Sigmoid colon (tissue), 7 donors: ENCODE data around the gene EPRS1. TPM values are rescaled to one million over a fixed set of nuclear protein-coding genes. Genes with fewer than 3 reads are reported as not detected.

ENCODE experiments used
- DNase-seq: peaks from one replicate; pipeline ENCODE4 v3.0.0-alpha.2; 2019
- H3K27ac ChIP-seq, 4 donors: fragments of 200-600 bp; sonication (generic); one replicate each; pipeline ENCODE4 v1.5.1; 2016 to 2019; ENCODE audit warnings: mild to moderate bottlenecking in 1 of 4
- H3K27me3 ChIP-seq, 3 donors: fragments of 200-600 bp; sonication (generic); one replicate each; pipeline ENCODE4 v1.5.1; 2019; ENCODE audit warnings: mild to moderate bottlenecking in 1 of 3
- H3K36me3 ChIP-seq, 4 donors: fragments of 200-600 bp; sonication (generic); one replicate each; pipeline ENCODE4 v1.5.1; 2016 to 2019
- H3K4me1 ChIP-seq, 4 donors: fragments of 200-600 bp; sonication (generic); one replicate each; pipeline ENCODE4 v1.5.1; 2017 to 2019
- H3K4me3 ChIP-seq, 4 donors: fragments of 200-600 bp; sonication (generic); one replicate each; pipeline ENCODE4 v1.5.1; 2017 to 2019; ENCODE audit warnings: mild to moderate bottlenecking in 2 of 4, moderate library complexity in 1 of 4
- H3K9me3 ChIP-seq, 4 donors: fragments of 200-600 bp in 3 of 4; sonication (generic) in 3 of 4; one replicate each; pipeline versions ENCODE4 v1.5.1 to v1.6.1; 2013 to 2019
- CTCF ChIP-seq, 4 experiments: fragments of 450-650 bp in 3 of 4; fragments of 200-600 bp in 1 of 4; IDR thresholded peaks; one replicate each; pipeline ENCODE4 v1.5.1; 2016 to 2019; ENCODE audit warnings: antibody characterized with exemption in 4 of 4, mild to moderate bottlenecking in 3 of 4, moderate library complexity in 2 of 4
- EP300 ChIP-seq, 4 donors: sonication (generic); formaldehyde crosslinking; IDR thresholded peaks; one replicate each; pipeline ENCODE4 v1.6.1; 2017; ENCODE audit warnings: antibody characterized with exemption in 4 of 4
- POLR2A ChIP-seq, 2 donors: fragments of 450-650 bp; IDR thresholded peaks; one replicate each; pipeline ENCODE4 v1.6.1; 2016; ENCODE audit warnings: antibody characterized with exemption in 2 of 2, mild to moderate bottlenecking in 2 of 2, moderate library complexity in 2 of 2
- POLR2AphosphoS5 ChIP-seq, 4 donors: sonication (generic); formaldehyde crosslinking; IDR thresholded peaks; one replicate each; pipeline ENCODE4 v1.6.1; 2017; ENCODE audit warnings: antibody characterized with exemption in 4 of 4
- WGBS, 2 donors: extraction: QIAGEN DNeasy Blood & Tissue Kit; methylation state at CpG; one replicate each; pipeline ENCODE4 v1.1.7; 2013; 5-methylcytosine and 5-hydroxymethylcytosine counted together
- intact Hi-C: fragments of 100-400 bp; cut with DNase I; formaldehyde crosslinking; loops from one replicate; pipeline ENCODE4 v1.15.1; 2023
- polyA plus RNA-seq, 3 donors: library from polyadenylated mRNA; stranded (reverse); fragments of 200-250 nt; gene quantifications; one replicate each; pipeline ENCODE4 v1.2.3, GENCODE V29; 2013
- total RNA-seq, 4 donors: library from RNA; depleted of rRNA; stranded (reverse); fragments of >200 nt; gene quantifications; one replicate each; pipeline ENCODE4 v1.1.0, GENCODE V29; 2016
- donor health status: healthy with polysubstance abuse.
- donor health status: Bipolar disorder and iron deficiency.
- donor health status: healthy.

Gene EPRS1
- total and polyA plus RNA-seq, 7 donors: 10.8 to 57.5 (median 47.8) TPM

GRCh38 chr1:220076861-220077762, 30.8 kb upstream of the EPRS1 start:
- DNase-seq: no peak
- intact Hi-C loops: no loop called here
- no peaks in the 10 kb centered on the region for H3K27me3 ChIP-seq
- H3K4me3 ChIP-seq: no peak overlapping the region
- H3K4me1 ChIP-seq: no peaks in the 10 kb centered on the region
- H3K27ac ChIP-seq: no peak overlapping the region
- WGBS, 2 donors: 97% methylated on average over 4 of the region's 4 CpGs
- no peak for TF ChIP-seq CTCF (IDR thresholded peaks at IDR 0.05)
- TF ChIP-seq EP300 (IDR thresholded peaks at IDR 0.05): no peak
- TF ChIP-seq POLR2A (IDR thresholded peaks at IDR 0.05): no peak
- TF ChIP-seq POLR2AphosphoS5 (IDR thresholded peaks at IDR 0.05): no peak
- H3K9me3 ChIP-seq: no peaks in the 10 kb centered on the region
- peaks cover 0 to 24% (median 6%) of the 10 kb centered on the region in 4 donors for H3K36me3 ChIP-seq

GRCh38 chr1:220067269-220068204, 21.2 kb upstream of the EPRS1 start:
- Histone ChIP-seq H3K27me3 (no peaks in the 10 kb centered on the region), H3K9me3 (no peaks in the 10 kb centered on the region), H3K27ac (no peak overlapping the region), H3K36me3 (peaks cover 0 to 67% (median 14%) of the 10 kb centered on the region in 4 donors), H3K4me3 (no peak overlapping the region), H3K4me1 (no peaks in the 10 kb centered on the region)
- intact Hi-C loops: no loop called here
- 94 to 95% methylated on average over 3 of the region's 3 CpGs for WGBS, 2 donors
- no peak for DNase-seq
- TF ChIP-seq EP300 (IDR thresholded peaks at IDR 0.05) (no peak), POLR2A (IDR thresholded peaks at IDR 0.05) (no peak), POLR2AphosphoS5 (IDR thresholded peaks at IDR 0.05) (no peak), CTCF (IDR thresholded peaks at IDR 0.05) (no peak)

GRCh38 chr1:220062629-220063028, 16.3 kb upstream of the EPRS1 start:
- Histone ChIP-seq H3K27me3 (no peaks in the 10 kb centered on the region), H3K36me3 (peaks cover 0 to 65% (median 17%) of the 10 kb centered on the region in 4 donors), H3K4me3 (no peak overlapping the region), H3K9me3 (no peaks in the 10 kb centered on the region), H3K27ac (no peak overlapping the region), H3K4me1 (no peaks in the 10 kb centered on the region)
- WGBS, 2 donors: 94 to 98% methylated on average over 6 of the region's 6 CpGs
- DNase-seq: no peak
- intact Hi-C loops: no loop called here
- TF ChIP-seq POLR2AphosphoS5 (IDR thresholded peaks at IDR 0.05): no peak
- no peak for TF ChIP-seq EP300 (IDR thresholded peaks at IDR 0.05)
- TF ChIP-seq POLR2A (IDR thresholded peaks at IDR 0.05): no peak
- no peak for TF ChIP-seq CTCF (IDR thresholded peaks at IDR 0.05)

- DNase-seq: no peak
- no peak overlapping the region for H3K4me3 ChIP-seq
- WGBS, 2 donors: 95 to 96% methylated on average over 3 of the region's 3 CpGs
- H3K36me3 ChIP-seq: peaks cover 0 to 55% (median 16%) of the 10 kb centered on the region in 4 donors
- TF ChIP-seq POLR2AphosphoS5 (IDR thresholded peaks at IDR 0.05) (no peak), POLR2A (IDR thresholded peaks at IDR 0.05) (no peak), EP300 (IDR thresholded peaks at IDR 0.05) (no peak), CTCF (IDR thresholded peaks at IDR 0.05) (no peak)
- no peaks in the 10 kb centered on the region for H3K4me1 ChIP-seq
- H3K27me3 ChIP-seq: no peaks in the 10 kb centered on the region
- intact Hi-C loops: no loop called here
- H3K9me3 ChIP-seq: no peaks in the 10 kb centered on the region
- no peak overlapping the region for H3K27ac ChIP-seq
Observed at GRCh38 chr1:220060876-220061275, 14.6 kb upstream of the EPRS1 start.
